KG1 (cell line): ENCODE results near the gene CHSY1.
A peak's percentile ranks its signal among the peaks of the same experiment; 100 is the strongest.
"Not testable (repeated sequence)": the region's sequence is repeated elsewhere in the genome, so short reads cannot be mapped to it uniquely, and the experiment has no call there.

Experiments
- DNase-seq: peaks from one replicate; lab custom pipeline; 2025; lab: John Stamatoyannopoulos, UW

Gene CHSY1

DNA sequence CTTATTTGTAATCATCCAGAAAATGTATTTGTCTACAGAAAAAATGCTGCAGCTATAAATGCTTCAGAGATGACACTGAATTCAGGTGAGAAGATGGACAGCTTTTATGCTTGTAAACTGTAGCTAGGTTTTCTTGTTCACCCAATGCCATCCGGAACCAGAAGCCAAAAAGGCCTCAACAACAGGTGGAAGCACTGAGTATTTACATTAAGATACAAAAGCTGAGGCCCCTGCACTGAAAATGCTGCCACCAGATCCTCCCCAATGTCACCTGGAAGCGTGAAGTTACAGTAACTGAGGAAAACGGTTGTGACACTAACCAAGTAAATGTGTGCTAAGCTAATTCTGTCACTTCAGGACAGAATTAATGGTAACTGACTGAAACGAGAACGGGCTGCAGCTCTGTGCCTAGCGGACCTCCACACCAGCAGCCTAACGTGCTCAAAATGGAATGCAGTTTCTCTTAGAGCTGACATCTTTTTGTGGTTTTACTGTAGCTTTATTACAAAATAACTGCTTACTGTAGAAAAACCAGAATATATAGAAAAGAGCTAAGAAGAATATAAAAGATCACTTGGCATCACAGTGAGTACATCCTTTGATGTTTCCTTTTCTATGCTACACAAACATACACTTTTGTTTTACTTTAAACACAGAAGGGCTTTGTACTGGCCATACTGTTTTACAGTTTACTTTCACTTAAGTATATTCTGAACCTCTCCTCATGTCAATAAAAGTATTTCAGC, 7.6 kb downstream of the CHSY1 start:
- no peak for DNase-seq

DNA sequence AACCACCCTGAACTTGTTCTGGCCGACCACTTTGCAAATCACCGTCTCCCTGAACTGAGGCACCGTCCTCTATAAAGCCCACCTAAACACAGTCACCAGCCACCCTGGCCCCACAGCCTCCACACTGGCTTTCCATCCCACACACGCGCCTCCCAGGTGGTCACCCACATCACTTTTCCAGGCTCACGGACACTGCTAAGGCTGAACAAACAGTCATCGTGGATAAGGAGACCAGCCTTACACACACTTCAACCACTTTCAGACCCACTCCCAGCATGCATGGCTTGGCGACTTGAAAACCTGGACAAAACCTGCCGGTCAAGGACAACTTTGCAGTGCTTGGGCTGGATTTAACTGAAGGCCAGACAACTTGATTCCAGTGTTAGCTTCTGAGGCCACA, 8.4 kb downstream of the CHSY1 start:
- no peak for DNase-seq

DNA sequence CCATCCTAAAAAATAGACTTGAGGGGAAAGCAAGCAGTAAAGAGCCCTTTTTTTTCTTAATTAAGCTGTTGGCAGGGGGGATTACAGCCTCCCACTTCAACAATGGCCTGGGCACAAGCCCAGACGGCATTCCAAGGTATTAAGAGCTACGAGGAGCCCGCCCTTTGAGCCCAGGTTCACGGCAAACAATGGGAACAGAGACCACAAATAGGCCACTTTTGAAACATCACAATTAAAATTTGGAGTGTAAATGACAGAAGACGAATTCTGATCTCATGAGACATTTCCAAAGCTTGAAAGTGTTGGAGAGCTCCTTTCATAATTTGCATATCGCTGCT, 8.9 kb downstream of the CHSY1 start:
- no peak for DNase-seq

DNA sequence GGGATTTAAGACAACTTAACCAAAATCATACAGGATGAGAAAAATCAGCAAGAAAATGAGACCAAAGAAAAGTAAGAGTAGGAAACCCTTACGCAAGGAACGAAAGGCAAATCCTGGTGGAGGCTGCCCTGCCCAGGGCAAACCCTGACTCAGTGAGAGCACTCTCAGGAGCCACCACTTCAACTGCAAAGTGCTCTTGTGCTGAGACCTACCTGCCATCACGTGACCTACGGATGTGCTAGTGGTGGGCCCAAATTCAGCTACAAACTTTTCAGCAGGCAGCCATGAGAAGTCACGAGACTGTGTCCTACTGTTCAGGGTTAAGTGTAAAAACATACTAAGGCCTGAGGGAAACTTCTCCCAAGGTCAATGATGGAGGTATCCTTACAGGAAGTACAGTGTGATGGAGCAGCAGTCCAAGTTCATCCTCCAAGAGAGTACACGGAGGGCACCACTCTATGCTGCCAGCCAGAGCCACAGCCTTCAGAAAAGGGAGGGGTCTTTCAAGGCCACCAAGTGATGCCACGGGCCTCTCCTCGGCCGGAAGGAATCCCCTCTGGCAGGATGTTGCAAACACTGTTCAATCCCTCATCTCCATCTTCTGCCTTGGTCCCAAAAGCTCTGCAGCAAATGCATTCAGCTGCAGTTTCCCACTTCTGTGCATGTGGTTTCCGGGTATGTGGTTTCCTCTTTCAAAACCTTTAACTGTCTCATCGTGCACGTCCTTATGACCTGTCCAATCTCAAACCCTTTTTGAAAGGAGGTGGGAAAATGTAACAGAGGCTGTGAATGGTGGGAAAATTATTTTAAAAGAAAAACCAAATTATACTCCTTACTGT, 9.5 kb downstream of the CHSY1 start:
- peak; percentile 66 for DNase-seq

DNA sequence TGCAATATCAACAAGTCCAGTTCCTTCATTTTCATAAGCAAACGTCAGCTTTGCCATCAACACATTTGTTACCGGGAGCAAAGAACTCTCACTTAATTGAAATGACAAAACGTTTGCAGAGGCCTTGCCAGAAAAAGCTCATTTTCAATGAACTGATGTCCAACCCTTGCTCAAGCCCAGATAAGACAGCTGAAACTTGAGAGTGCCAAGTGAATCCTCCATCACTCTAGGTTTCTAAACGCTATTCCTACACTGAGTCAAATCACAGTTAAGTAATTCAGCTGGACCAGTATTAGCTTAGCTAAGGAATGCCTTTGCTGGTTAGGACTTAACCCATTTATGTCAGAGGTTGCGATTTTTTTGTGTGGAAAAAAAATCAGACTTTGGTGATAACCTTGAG, 11.5 kb downstream of the CHSY1 start:
- DNase-seq, result no peak

DNA sequence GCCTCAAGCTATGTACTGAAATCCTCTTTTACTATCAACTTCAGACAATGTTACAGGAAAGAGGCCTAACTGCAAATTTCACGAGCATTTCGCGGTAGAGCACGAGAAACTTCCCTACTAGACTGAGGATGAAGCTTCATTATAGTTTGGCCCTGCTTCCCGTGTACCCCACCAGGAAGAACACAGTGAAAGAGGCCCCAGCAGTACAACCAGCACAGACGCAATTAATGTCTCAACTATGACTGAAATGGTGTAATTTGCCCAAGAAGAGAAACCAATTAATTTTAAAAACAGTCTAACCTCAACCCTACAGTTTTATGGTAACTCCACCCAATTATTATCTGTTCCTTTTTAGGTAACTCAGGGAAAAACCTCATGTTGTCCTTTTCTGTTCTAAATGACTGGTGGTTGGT, 12.1 kb downstream of the CHSY1 start:
- DNase-seq, result no peak

DNA sequence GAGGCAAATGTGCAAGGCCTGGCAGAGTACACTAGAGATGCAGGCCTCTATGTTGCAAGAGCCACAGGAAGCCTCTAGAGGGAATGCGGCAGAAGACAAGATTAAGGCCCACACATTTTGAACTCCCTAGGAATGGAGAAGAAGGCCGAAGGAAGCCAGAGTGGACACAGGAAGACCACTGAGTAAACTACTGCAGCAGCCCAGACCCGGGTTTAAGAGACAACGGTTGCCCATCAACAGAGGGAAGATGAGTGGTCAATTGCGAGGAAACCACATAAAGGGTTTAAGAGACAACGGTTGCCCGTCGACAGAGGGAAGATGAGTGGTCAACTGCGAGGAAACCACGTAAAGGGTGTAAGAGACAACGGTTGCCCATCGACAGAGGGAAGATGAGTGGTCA, 14.6 kb downstream of the CHSY1 start:
- DNase-seq, result no peak

DNA sequence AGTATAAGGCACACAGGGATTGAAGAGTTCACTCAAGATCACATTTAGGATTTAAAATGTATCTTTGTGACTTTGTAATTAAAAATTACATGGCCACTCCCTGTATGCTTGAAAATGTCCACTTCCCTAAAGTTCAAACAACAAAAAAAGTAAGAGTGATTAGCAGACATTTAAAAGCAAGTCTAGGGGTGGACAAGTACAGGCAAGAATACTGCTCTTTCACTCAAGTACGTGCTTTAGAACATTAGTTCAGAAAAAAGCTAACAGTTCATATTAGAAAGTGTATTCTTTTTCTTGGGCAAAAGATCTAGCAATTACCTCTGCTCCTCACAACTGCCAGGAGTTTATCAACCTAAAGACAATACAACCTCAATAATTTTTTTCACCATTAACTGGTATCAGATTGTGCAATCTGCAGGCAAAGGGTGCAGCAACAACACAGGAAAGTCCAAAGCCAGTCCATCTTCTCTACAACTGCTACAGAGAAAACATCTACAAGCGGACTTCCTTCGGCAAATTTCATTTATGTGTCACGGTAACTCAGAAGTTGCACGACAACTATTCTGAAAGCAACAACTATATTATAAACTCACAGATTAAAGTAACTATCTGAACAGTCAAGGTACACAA, 18.1 kb downstream of the CHSY1 start:
- no peak for DNase-seq

DNA sequence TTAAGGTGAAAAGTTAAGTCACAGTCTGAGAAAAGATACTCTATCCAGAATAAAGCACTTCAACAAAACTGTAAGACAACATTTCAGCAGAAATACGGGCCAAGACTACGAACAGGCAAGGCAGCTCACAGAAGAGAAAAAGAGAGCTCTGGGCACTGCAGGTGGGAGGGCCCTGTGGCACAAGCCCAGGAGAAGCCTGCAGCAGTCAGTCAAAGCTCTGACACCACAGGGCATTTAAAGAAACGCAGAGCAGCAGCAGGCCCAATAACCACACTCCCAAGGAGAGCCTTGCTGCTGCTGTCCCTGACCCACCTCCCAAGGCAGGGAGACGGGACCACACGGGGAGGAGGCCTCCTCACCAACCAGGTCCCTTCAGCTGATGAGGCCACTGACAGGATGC, 19.2 kb downstream of the CHSY1 start:
- DNase-seq, result no peak

DNA sequence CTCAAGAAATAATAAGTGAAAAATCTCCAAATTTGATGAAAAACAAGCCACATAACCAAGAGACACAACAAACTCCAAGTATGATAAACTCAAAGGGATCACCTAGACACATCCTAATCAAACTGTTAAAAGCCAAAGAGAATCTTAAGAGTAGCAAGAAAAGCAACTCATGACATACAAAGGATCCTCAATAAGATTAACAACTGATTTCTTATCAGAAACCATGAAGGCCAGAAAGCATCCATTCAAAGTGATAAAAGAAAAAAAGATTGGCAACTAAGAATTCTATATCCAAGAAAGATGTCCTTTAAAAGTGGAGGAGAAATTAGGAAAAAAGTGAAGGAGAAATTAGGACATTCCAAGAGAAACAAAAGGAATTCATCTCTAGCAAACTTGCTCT, 23.5 kb downstream of the CHSY1 start:
- DNase-seq, result no peak

DNA sequence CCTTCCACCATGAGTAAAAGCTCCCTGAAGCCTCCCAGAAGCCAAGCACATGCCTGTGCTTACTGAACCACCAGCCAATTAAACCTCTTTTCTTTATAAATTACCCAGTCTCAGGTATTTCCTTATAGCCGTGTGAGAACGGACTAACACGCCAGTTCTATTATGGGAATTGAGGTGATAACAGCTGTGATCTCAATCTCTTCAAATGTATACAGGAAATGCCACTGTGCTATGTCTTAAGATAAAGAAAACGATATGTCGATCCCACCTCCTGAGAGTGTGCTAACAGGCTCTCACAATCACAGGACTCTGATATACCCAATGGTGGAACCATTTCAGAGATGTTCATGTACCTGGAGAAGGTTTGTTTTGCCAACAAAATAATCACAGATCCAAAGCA, 26.2 kb downstream of the CHSY1 start:
- DNase-seq, result no peak

DNA sequence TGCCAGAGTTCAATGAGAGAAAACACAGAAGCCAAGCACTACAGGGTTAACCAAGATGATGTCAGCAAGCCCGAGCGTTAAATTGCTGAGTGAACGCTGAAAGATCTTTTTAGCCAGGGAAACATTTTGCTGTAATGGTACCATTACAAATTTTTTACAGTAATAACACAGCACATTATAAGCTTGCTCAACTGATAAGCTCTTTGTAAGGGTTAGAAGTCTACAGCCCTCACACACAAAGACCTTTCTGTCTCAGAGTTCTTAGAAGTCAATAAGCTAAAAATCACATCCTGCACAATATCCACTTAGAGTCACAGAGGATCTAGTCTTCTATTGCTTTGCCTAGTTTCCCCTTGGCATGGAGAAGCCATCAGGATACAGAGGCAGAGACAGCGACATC, 29.9 kb downstream of the CHSY1 start:
- DNase-seq, result no peak

DNA sequence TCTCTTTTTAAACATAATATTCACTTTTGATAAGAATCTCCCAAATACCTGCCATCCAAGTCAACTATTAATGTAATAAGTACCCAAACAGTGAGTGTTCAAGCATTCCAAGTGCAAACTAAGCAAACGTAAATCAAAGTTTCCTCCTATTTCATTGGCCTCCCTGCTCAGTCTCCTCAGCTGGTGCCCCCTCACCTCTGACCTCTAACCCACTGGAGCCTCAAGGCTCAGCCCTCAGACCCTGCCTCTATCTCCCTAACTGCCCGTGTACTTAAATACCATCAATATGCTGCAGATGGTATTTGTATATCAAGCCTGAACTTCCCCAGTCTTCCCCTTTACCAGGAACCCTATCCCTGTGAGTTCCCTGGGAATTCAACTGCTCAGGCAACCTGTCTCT, 31.8 kb downstream of the CHSY1 start:
- DNase-seq, result no peak

DNA sequence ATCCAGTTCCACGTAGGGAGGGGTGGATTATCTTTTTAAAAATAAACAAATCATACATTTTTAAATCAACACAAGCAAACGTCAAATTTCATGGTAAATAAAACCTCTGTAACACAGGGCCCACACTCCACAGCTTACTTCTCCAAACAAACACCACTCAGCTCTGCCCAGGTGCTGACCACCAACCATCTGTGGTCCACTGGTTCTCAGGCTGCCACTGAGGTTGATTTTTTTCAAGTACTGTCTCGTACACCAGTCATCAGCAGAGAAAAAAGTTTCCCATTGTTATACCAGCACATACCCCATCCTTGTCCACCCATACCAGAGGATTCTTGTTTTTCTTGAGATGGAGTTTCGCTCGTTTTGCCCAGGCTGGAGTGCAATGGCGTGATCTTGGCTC, 32.4 kb downstream of the CHSY1 start:
- DNase-seq, result no peak

DNA sequence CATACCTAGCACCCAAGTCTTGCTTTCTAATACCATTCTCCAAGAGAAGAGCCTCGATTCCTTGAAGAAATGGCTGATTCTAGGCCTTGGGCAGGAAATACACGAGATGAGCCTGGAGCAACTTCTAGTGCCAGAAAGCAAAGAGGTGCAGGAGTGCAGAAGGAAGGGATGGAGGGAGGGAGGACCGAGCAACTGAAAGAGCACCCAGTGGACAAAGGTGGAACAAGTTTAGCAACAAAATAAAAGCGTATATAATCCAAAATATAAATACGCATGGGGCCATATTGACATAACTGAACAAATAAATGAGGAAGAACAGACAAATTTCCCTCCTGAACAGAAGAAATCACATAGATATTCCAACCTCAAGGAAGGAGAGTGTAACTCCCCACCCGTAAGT, 34.4 kb downstream of the CHSY1 start:
- no peak for DNase-seq

DNA sequence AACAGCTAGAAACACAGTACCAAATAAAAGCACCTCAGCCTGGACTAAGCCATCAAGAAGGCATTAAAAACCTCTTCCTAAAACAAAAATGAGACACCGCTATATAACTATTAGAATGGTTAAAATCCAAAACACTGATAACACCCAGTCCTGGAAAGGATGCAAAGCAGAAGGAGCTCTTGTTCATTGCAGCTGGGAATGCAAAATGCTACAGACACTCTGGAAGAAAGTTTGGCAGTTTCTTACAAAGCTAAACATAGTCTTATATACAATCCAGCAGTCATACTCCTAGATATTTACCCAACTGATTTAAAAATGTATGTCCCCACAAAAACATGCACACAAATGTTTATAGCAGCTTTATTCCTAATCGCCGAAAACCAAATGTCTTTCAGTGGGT, 35.7 kb downstream of the CHSY1 start:
- no peak for DNase-seq

DNA sequence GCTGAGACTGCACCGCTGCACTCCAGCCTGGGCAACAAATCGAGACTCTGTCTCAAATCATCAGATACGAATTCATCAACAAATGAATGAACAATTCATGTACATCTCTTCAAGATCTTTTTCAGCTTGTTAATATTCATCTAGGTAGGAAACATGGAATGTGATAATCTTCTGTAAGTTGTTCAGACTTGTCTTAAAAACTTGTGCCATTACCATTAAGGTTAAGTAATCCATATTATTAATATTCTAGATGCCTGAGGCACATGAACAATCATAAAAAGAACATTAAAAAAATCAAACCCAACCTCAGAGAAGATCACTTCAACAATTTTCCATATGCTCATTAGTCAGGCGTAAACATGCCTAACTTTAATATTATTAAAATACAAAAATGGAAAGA, 36.2 kb downstream of the CHSY1 start:
- DNase-seq, result no peak

DNA sequence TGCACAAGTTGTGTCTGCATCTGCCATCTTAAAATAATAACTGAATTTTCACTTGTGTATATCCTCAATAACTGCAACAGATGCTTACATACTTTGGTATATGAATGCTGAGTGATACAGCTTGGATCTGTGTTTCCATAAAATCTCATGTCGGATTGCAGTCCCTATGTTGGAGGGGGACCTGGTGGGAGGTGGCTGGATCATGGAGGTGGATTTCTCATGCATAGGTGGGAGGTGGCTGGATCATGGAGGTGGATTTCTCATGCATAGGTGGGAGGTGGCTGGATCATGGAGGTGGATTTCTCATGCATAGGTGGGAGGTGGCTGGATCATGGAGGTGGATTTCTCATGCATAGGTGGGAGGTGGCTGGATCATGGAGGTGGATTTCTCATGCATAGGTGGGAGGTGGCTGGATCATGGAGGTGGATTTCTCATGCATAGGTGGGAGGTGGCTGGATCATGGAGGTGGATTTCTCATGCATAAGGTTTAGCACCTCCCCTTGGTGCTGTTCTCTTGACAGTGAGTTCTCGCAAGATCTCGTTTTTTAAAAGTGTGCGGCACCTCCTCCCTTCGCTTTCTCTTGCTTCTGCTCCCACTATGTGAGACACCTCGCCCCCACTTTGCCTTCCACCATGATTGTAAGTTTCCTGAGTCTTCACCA, 37.3 kb downstream of the CHSY1 start:
- not testable (repeated sequence) for DNase-seq

DNA sequence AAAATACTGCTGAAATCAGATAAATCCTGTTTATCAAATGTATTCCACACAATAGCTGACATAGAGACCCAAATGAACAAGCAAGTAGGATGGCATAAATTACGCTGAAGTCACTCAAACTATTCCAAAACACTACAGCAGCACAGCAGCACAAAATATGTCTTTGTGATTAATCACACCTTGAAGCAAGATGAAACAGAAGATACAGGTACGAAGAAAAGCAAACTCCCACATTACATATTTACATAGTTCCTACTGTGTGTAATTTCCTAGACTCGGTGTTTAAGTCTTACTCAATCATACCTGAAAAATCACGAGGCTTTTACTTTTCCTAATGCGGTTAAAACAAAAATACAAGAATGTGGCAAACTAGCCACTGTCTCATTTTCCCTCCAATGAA, 38.3 kb downstream of the CHSY1 start:
- DNase-seq, result no peak

DNA sequence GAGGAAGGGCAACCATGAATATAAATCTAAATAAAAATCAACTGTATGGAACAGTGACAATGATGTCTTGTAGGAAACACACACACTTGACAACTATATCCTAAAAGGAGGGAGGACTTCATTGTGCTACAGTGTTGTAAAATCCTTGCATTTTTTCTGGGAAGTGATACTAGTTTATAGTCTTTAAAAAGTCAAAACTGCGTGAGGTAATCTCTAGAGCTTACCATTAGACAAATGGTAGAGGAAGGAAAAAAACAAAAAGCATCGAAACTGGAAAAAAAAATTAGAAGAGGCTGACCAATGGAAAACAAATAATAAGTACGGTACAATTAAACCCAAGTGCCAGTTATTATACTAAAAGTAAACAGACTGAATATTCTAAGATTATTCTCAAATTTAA, 38.7 kb downstream of the CHSY1 start:
- no peak for DNase-seq

DNA sequence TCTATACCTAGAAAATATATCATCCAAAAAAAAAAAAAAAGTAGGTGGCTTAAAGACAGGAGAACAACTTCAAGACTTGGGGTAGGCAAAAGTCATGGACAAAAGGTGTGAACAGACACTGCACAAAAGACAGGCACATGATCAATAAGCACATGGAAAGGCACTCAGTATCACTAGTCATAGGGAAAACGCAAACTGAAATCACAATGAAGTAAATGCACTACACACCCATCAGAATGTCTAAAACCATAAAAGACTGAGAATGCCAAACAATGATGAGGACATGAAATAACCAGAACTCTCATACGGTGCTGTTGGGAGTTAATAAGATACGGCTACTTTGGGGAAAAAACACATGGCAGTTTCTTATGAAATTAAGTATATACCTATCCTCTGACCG, 40.0 kb downstream of the CHSY1 start:
- DNase-seq, result no peak

DNA sequence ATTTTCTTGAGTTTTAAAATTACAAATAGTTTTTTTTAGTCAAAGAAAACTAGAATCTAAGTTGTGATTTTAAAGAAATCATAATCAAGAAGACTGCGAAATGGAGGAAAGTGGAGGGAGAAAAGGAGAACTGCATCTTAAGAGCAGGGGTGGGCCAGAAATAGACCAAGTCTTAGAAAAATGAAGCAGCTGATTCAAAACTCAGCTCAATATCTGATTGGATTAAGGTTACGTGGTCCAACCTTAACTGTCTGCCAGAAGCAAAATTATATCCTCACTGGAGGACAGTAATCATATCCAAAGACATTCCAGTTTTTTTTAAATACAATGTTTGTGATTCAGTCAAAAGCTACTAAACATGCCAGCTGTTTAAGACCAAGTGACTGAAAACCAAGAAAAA, 41.4 kb downstream of the CHSY1 start:
- no peak for DNase-seq

DNA sequence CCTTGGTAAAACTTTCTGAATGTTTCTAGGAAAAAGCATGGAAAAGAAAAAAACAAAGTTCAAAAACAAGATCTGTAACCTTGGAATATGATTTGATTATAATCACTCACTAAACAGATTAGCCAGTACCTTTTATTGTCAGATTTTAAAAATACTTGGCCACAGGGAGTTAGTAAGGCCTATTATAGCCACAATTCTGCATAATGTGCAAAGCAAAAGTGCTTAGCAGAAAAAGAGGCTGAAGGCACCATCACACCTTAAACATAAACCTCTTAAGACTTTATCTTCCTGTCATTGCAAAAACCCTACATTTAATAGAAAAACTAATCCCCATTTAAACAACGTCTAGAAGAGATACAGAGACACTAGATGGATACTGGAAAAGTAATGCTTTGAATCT, 41.8 kb downstream of the CHSY1 start:
- no peak for DNase-seq
